AG09319 (cell line): ENCODE measurements around the gene MAP2K1.

Source experiments
- DNase-seq: peaks from one replicate; pipeline ENCODE4 v3.0.0-alpha.2; 2010; ENCODE audit warnings: low read depth; ENCODE audit errors: extremely low read depth
- CTCF ChIP-seq: IDR thresholded peaks from 2 replicates; pipeline ENCODE4 v1.5.1; 2011; ENCODE audit warnings: low read depth, mild to moderate bottlenecking, inconsistent platforms, low read length, moderate library complexity

Gene MAP2K1

GRCh38 chr15:66405007-66405406 is 18.3 kb downstream of the MAP2K1 start:
- DNase-seq, result no peak
- no peak for TF ChIP-seq CTCF

GRCh38 chr15:66405615-66406014 is 18.9 kb downstream of the MAP2K1 start:
- TF ChIP-seq CTCF, result no peak
- DNase-seq, result no peak

- DNase-seq, result no peak
- no peak for TF ChIP-seq CTCF
Measured at GRCh38 chr15:66408254-66408653, 21.5 kb downstream of the MAP2K1 start.

- no peak for DNase-seq
- no peak for TF ChIP-seq CTCF
Measured at GRCh38 chr15:66408675-66409282, 22.1 kb downstream of the MAP2K1 start.

- no peak for DNase-seq
- no peak for TF ChIP-seq CTCF
Measured at GRCh38 chr15:66409565-66410108, 22.9 kb downstream of the MAP2K1 start.

GRCh38 chr15:66411190-66411589 is 24.5 kb downstream of the MAP2K1 start:
- DNase-seq, result no peak
- TF ChIP-seq CTCF, result no peak

- no peak for TF ChIP-seq CTCF
- no peak for DNase-seq
Measured at GRCh38 chr15:66412220-66412619, 25.5 kb downstream of the MAP2K1 start.
